ENCODE measurements around the gene NINL.
"Not testable (repeated sequence)": the region's sequence is repeated elsewhere in the genome, so short reads cannot be mapped to it uniquely, and the experiment has no call there.

The NINL gene

GRCh38 chr20:25551413-25552215, 33.7 kb downstream of the NINL start:
- no peak for DNase-seq

- DNase-seq: not testable (repeated sequence)
These were observed 34.5 kb downstream of the NINL start for GRCh38 chr20:25550645-25551337.

DNA sequence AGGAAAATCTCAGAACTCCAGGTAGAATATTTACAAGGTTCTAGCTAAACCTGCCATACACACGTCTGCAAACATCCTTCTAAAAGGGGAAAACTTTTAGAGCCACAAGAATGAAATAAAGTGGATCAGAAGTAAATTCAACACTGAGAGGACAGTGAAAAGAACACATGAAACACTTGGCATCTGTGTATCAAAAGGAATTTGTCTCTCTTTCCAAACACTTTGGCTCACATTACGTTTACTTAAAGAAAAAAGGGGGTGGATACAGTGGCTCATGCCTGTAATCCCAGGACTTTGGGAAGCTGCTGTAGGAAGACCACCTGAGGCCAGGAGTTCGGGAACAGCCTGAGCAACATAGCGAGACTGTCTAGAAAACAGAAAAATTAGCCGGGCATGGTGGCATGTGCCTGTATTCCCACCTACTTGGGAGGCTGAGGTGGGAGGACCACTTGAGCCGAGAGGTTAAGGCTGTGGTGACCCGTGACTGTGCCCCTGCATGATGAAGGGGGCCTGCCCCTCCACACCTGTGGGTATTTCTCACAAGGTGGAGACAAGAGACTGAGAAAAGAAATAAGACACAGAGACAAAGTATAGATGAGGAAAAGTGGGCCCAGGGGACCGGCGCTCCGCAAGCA, 35.4 kb downstream of the NINL start:
- DNase-seq: no peak

- DNase-seq: no peak
These were observed 36.1 kb downstream of the NINL start for GRCh38 chr20:25549172-25549773.

- no peak for DNase-seq
These were observed 36.7 kb downstream of the NINL start for GRCh38 chr20:25548613-25549086.

GRCh38 chr20:25547999-25548398, 37.3 kb downstream of the NINL start:
- DNase-seq: no peak

DNA sequence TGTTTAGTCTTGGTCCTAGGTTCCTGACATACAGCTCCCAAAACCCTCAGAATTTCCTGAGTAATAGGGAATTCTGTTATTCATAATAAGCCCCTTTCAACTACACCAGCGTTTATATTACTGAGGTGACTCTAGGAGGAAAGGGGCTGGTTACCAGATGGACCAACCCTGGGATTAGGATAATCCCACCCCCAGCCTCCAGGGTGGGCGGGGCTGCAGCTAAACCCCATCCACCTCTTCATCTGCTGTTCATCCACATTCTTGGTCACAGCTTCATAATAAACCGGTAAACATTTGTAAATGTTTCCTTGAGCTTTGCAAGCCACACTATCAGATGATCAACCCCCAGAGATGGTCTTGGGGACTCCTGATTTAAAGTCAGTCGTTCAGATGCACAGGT, 38.3 kb downstream of the NINL start:
- DNase-seq: no peak

DNA sequence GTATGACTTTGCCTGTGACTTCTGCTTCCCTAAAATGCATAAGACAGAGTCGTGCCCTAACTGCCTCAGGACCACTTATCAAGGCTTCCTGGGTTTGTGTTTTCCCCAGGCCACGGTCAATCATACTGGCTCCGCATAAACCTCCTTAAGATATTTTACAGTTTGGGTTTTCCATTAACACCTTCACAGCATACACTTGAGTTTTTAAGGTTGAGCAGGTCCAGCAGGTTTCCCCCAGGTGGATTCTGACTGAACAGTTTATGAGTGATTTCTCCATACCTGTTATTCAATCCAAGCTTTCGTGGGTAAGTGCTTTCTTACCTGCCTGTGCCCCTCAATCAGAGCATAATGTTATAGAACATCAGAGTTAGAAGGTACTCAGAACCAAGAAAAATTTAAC, 39.3 kb downstream of the NINL start:
- DNase-seq: no peak

GRCh38 chr20:25545171-25545570, 40.2 kb downstream of the NINL start:
- DNase-seq: no peak

DNA sequence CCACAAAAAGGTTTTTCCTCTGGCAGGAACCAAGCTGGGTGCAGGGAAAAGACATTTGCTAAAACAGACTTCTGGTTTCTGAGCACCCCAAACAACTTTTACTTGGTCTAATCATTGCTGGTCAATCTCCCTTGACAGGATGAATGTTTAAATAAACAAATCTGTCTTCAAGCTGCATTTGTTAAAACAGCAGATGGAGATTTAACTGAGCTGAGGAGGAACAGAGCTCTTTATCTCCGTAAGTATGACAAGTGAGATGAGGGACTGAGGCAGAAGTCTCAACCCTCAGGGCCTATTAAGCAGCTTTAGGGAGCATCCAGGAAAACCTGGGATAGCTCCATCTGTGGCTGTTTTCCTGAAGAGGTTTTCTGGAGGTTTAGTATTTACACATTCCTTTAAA, 40.6 kb downstream of the NINL start:
- no peak for DNase-seq

DNA sequence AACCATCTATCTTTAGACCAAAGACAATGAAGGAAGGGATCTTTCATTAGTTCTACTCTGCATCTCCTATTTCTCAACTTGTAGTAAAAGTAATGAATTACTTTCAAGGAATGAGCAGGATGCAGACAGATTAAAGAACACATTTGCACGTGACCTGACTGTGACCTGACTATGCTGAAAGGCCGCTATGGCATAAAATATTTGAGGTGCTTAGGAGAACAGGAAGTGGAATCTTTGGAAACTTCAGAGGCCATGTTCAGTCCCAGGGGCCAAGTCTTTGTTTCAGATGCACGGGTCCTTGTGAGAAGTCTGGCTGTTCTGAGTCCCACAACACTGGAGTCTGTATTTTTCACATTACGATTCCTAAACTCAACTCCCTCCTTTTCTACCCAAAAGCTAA, 41.0 kb downstream of the NINL start:
- no peak for DNase-seq

GRCh38 chr20:25543068-25543467, 42.3 kb downstream of the NINL start:
- DNase-seq: no peak

GRCh38 chr20:25541676-25542075, 43.7 kb downstream of the NINL start:
- no peak for DNase-seq

- DNase-seq: peak; percentile 3
These were observed 45.3 kb downstream of the NINL start for GRCh38 chr20:25539742-25540672.

GRCh38 chr20:25538838-25539665, 46.3 kb downstream of the NINL start:
- no peak for DNase-seq

DNA sequence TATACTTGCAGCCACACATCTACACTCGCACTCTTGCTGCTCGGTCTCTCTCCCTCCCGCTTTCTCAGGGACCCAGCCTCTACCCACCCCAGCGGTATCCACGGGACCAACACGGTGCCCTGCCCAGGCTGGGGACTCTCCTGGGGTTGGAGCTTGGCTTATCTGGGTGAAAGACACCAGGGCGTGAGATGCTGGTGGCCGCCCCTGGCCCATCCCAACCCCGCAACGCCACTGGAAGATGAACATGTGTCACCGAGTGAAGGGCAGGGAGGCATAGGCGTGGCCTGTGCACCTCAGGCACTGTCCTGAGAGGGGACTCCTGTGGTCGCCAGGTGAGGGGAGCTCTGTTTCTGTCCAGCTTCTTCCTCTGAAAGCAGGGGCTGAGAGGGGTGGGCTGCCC, 47.4 kb downstream of the NINL start:
- no peak for DNase-seq

DNA sequence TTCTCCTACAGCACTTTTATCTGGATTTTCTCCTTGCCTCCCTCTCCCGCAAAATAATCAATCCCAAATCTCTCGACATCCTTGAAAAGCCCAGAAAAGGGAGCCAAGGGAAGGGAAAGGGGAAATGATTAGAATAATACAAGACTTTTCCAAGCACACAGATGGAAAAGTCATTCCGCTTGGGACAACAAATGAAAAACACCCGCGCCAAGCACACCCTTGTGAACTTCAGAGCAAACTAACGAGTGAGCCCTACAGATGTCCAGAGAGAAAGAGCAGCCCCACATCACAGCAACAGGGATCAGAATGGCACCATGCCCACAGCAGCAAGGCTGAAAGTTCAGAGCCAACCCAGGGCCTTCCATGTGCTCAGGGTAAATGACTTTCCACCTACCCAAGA, 49.6 kb downstream of the NINL start:
- DNase-seq: no peak

DNA sequence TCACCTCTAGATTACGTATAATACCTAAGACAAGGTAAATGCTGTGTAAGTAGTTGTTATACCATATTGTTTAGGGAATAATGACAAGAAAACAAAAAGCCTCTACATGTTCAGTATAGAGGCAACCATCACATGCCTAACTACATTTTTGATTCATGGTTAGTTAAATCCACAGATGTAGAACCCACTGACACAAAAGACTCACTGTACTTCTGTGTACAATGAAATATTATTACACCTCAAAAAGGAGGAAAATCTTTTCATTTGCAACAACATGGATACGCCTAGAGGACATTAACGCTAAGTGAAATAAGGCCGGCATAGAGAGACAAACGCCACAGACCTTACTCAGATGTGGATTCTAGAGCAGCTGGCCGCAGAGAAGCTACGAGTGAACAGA, 50.5 kb downstream of the NINL start:
- no peak for DNase-seq

- DNase-seq: no peak
These were observed 51.2 kb downstream of the NINL start for GRCh38 chr20:25533920-25534700.

- DNase-seq: no peak
These were observed 52.4 kb downstream of the NINL start for GRCh38 chr20:25532971-25533391.

All from COR-L47 (cell line).